HG03175 (cell line): ENCODE data around the gene CKAP2L.

Experiments
- ATAC-seq: cut with Tn5 transposase; IDR thresholded peaks from one replicate; pipeline ENCODE4 v1.9.1; 2021; ENCODE audit warnings: mild to moderate bottlenecking, moderate library complexity; ENCODE audit not compliant: unreplicated experiment

Gene CKAP2L

GRCh38 chr2:112762276-112762675 lies 2.1 kb downstream of the CKAP2L start:
- ATAC-seq, result no peak

- no peak for ATAC-seq
These were observed 4.3 kb downstream of the CKAP2L start for GRCh38 chr2:112760149-112760548.

- no peak for ATAC-seq
These were observed 5.7 kb downstream of the CKAP2L start for GRCh38 chr2:112758711-112759110.

GRCh38 chr2:112757265-112757664 lies 7.1 kb downstream of the CKAP2L start:
- ATAC-seq, result no peak

- ATAC-seq, result no peak
These were observed 8.2 kb downstream of the CKAP2L start for GRCh38 chr2:112756207-112756606.

- no peak for ATAC-seq
These were observed 9.0 kb downstream of the CKAP2L start for GRCh38 chr2:112755444-112755843.

- ATAC-seq, result no peak
These were observed 9.8 kb downstream of the CKAP2L start for GRCh38 chr2:112754564-112754963.

GRCh38 chr2:112752667-112753066 lies 11.7 kb downstream of the CKAP2L start:
- no peak for ATAC-seq

- no peak for ATAC-seq
These were observed 12.8 kb downstream of the CKAP2L start for GRCh38 chr2:112751451-112752197.

- no peak for ATAC-seq
These were observed 13.9 kb downstream of the CKAP2L start for GRCh38 chr2:112750560-112750843.

GRCh38 chr2:112749755-112750559 lies 14.5 kb downstream of the CKAP2L start:
- peak; percentile 85 for ATAC-seq

GRCh38 chr2:112740527-112740926 lies 23.9 kb downstream of the CKAP2L start:
- ATAC-seq, result no peak

- ATAC-seq, result no peak
These were observed 26.7 kb downstream of the CKAP2L start for GRCh38 chr2:112737542-112738232.

GRCh38 chr2:112733871-112734270 lies 30.5 kb downstream of the CKAP2L start:
- ATAC-seq, result no peak

GRCh38 chr2:112733456-112733855 lies 31.0 kb downstream of the CKAP2L start:
- ATAC-seq, result no peak

- no peak for ATAC-seq
These were observed 32.9 kb downstream of the CKAP2L start for GRCh38 chr2:112731479-112731878.

GRCh38 chr2:112730791-112731190 lies 33.6 kb downstream of the CKAP2L start:
- ATAC-seq, result no peak

GRCh38 chr2:112730216-112730615 lies 34.2 kb downstream of the CKAP2L start:
- no peak for ATAC-seq

GRCh38 chr2:112728378-112729175 lies 35.8 kb downstream of the CKAP2L start:
- no peak for ATAC-seq

- ATAC-seq, result no peak
These were observed 36.4 kb downstream of the CKAP2L start for GRCh38 chr2:112728029-112728362.
